Stimulated activated effector memory CD8-positive, alpha-beta T cell treated with anti-CD3 and anti-CD28 coated beads, Interleukin-12 subunit alpha, Interleukin-12 subunit beta, amount 100 ng/mL, for 72 hours (primary cell): ENCODE measurements around the gene EIF1B.

ENCODE experiments used
- ATAC-seq: fragments of 150-1000 bp; cut with Tn5 transposase; 2 replicates; pipeline ENCODE4 v1.10.0; 2021
- DNase-seq, 2 donors: peaks; one replicate each; pipeline ENCODE4 v3.0.0; 2021 to 2022; ENCODE audit warnings: low spot score in 2 of 2
- H3K27ac Mint-ChIP-seq: one replicate; pipeline ENCODE4 v1.8.0; 2022; ENCODE audit warnings: mild to moderate bottlenecking, mixed read lengths
- H3K36me3 Mint-ChIP-seq: one replicate; pipeline ENCODE4 v1.8.0; 2022; ENCODE audit warnings: mild to moderate bottlenecking, mixed read lengths
- H3K4me1 Mint-ChIP-seq: one replicate; pipeline ENCODE4 v1.8.0; 2022; ENCODE audit warnings: mixed read lengths
- H3K4me3 Mint-ChIP-seq: one replicate; pipeline ENCODE4 v1.8.0; 2022; ENCODE audit warnings: mild to moderate bottlenecking, mixed read lengths
- H3K9me3 Mint-ChIP-seq: one replicate; pipeline ENCODE4 v1.8.0; 2022; ENCODE audit warnings: mixed read lengths

The EIF1B gene

DNA sequence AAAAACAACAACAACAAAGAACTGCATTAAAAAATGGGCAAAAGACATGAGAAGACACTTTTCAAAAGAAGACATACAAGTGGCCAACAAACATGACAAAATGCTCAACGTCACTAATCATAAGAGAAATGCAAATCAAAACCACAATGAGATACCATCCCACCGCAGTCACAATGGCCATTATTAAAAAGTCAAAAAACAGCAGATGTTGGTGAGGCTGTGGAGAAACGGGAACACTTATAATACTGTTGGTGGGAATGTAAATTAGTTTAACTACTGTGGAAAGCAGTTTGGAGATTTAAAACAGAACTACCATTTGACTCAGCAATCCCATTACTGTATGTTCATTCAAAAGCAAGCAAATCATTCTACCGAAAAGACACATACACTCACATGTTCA lies 15.1 kb downstream of the EIF1B start:
- Mint-ChIP-seq H3K4me1 (no peaks in the 10 kb centered on the region), H3K27ac (no peak overlapping the region), H3K36me3 (no peaks in the 10 kb centered on the region), H3K4me3 (no peak overlapping the region), H3K9me3 (no peaks in the 10 kb centered on the region)
- ATAC-seq (no peak), DNase-seq (no peak)

DNA sequence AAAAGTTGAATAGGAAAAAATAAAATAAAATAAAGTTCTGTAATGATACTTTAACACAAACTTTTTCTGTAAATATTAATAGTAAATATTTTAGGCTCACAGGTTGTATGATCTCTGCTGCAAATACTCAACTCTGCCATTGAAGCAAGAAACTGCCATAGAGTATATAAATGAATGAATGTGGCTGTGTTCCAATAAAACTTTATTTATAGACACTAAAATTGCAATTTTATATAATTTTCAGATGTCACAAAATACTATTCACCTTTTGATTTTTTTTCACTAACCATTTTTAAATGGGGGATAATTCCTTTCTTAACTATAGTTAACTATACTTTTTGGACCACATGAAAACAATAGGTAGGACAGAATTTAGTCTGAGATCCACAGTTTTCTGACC lies 16.0 kb downstream of the EIF1B start:
- DNase-seq: no peak
- Mint-ChIP-seq H3K9me3 (no peaks in the 10 kb centered on the region), H3K27ac (no peak overlapping the region), H3K4me3 (no peak overlapping the region), H3K36me3 (no peaks in the 10 kb centered on the region), H3K4me1 (no peaks in the 10 kb centered on the region)
- ATAC-seq: no peak

DNA sequence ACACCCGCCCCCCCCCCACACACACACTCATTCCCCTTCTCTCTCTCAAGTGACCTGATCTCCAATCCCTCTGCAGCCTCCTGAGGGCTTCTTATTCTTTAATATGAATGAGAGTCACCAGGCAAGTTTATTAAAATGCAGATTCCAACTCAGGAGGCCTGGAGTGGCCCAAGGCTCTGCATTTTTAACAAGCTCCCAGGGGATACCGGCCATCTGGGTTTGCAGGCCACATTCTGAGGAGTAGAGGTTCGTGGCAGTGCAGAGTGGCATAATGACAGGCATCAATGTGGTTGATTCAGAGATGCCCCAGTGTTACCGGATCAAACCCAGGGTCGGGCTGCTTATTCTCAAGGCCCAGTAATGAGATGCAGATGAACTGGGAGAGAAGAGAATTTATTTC lies 18.9 kb downstream of the EIF1B start:
- DNase-seq: no peak
- H3K27ac Mint-ChIP-seq: no peak overlapping the region
- H3K4me3 Mint-ChIP-seq: no peak overlapping the region
- H3K4me1 Mint-ChIP-seq: no peaks in the 10 kb centered on the region
- H3K36me3 Mint-ChIP-seq: no peaks in the 10 kb centered on the region
- no peaks in the 10 kb centered on the region for H3K9me3 Mint-ChIP-seq
- no peak for ATAC-seq

DNA sequence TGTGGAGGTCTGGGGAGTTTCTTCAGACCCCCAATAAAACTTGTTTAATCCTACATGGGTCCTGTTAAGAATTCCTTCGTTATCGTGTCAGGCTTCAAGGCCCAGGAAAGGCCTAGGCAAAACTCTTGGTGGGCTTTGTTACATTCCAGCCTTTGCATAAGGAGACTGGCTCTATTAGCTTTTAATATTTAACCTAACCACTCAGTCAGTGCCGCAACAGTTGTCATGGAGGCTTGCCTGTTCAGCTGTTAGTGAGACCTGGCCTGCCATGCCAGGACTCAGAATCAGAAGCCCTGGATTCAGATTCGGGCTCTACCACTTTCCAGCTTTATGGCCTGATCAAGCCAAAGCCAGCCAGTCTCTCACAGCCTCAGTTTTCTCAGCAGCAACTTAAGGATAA lies 19.6 kb downstream of the EIF1B start:
- Mint-ChIP-seq H3K4me1 (no peaks in the 10 kb centered on the region), H3K4me3 (no peak overlapping the region), H3K36me3 (no peaks in the 10 kb centered on the region), H3K27ac (no peak overlapping the region), H3K9me3 (no peaks in the 10 kb centered on the region)
- no peak for DNase-seq
- no peak for ATAC-seq

DNA sequence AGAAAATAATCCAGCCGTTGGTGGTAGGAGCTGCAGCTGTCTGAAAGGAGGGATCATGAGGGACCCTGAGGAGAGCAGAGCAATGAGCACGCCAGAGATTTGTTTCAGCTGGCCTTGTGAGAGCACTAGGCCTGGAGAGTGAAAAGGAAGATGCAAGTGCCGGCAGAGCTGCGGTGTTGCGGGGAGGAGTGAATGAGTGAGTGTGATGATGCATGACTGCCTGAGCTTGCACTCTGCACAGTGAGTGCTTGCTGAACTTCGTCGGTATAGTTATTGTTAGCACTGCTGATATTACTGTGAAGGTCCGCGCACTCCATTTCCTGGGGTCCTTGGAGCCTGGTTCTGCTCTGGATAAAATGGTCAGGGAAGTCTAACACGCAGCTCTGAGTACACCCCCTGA lies 23.2 kb downstream of the EIF1B start:
- Mint-ChIP-seq H3K4me3 (no peak overlapping the region), H3K4me1 (peaks cover 15% of the 10 kb centered on the region), H3K27ac (no peak overlapping the region), H3K36me3 (no peaks in the 10 kb centered on the region), H3K9me3 (no peaks in the 10 kb centered on the region)
- ATAC-seq (no peak), DNase-seq (no peak)

DNA sequence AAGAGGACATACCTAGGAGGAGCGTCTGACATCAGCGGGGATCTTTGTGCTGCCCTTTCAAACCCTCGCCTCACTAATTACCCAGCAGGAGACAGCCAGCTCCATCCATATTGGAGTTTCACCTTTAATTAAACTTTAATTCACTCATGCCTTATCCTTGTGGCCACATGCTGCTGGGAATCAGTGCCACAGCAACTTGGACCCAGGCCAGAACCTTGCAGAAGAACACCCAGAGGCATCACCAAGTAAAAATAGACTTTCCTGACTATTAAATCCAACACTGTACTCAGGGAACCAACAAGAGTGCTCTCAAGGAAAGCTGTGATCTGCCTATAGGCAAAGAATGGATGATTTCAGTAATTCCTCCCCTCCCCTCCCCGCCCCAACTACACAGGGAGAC lies 23.9 kb downstream of the EIF1B start:
- Mint-ChIP-seq H3K36me3 (no peaks in the 10 kb centered on the region), H3K9me3 (no peaks in the 10 kb centered on the region), H3K27ac (no peak overlapping the region), H3K4me3 (no peak overlapping the region), H3K4me1 (peaks cover 20% of the 10 kb centered on the region)
- ATAC-seq: no peak
- DNase-seq: no peak

DNA sequence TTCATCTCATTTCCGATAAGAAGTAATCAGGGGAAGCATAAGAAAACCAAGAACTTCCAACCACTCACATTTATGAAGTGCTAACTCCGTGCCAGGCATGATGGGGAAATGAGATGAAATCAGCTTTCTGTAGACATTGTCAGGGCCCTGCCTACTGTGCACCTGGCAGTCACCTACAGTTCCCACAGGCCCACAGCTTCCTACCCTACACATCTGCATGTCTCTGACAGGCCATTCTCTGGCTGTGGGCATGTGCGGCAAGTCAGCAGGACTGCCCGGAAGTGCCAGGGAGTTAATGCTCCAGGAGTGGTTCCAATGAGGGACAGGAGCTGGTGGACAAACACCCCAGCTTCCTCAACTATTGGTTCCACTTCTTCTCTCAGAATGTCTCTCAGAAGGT lies 24.3 kb downstream of the EIF1B start:
- DNase-seq (no peak), ATAC-seq (no peak)
- H3K27ac Mint-ChIP-seq: no peak overlapping the region
- H3K9me3 Mint-ChIP-seq: no peaks in the 10 kb centered on the region
- peaks cover 20% of the 10 kb centered on the region for H3K4me1 Mint-ChIP-seq
- H3K36me3 Mint-ChIP-seq: no peaks in the 10 kb centered on the region
- H3K4me3 Mint-ChIP-seq: no peak overlapping the region

DNA sequence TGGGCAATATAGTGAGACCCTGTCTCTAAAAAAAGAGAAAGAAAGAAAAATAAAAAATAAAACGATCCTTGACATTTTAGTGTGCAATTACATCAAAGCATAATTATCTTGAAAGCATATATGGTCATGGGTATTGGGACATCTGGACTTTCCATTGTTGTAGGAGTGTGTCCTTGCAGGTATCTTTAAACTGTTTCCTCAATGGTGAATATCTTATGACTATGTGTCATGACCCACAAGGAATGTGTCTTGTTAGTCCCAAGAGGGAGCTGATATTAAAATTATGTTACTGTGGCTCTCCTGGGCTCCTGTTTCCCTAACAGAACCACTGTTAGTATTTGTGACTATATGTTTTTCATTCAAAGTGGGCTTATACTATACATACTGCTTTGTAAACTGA lies 26.6 kb downstream of the EIF1B start:
- no peaks in the 10 kb centered on the region for H3K36me3 Mint-ChIP-seq
- no peak overlapping the region for H3K27ac Mint-ChIP-seq
- DNase-seq (no peak), ATAC-seq (no peak)
- H3K9me3 Mint-ChIP-seq: no peaks in the 10 kb centered on the region
- peaks cover 20% of the 10 kb centered on the region for H3K4me1 Mint-ChIP-seq
- H3K4me3 Mint-ChIP-seq: no peak overlapping the region

DNA sequence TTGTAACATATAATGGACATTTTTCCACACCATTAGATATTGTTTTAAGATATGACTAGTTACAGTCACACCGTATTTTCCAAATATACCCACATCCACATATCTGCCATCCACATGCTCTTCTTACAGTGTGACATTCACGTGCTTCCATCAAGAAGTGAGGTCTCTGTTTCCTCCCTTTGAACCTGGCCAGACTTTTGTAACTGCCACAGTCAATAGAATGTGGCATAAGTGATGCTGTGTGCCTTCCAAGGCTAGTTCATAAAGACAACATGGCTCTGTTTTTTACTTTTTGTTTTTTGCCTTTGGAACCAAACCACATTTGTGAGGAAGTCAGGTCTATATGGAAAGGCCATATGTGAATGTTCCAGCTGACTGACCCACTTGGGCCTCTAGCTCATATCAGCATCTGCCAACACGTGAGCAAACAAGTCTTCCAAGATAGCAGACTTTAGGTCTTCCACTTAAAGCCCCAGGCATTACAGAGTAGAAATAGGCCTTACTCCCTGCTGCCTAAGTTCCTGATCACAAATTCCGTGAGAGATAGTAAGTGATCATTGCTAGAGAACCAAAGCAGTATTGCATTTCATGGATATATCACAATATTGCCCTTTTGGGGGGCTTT lies 27.1 kb downstream of the EIF1B start:
- H3K4me3 Mint-ChIP-seq: peak overlapping the region; percentile 57
- ATAC-seq: no peak

DNA sequence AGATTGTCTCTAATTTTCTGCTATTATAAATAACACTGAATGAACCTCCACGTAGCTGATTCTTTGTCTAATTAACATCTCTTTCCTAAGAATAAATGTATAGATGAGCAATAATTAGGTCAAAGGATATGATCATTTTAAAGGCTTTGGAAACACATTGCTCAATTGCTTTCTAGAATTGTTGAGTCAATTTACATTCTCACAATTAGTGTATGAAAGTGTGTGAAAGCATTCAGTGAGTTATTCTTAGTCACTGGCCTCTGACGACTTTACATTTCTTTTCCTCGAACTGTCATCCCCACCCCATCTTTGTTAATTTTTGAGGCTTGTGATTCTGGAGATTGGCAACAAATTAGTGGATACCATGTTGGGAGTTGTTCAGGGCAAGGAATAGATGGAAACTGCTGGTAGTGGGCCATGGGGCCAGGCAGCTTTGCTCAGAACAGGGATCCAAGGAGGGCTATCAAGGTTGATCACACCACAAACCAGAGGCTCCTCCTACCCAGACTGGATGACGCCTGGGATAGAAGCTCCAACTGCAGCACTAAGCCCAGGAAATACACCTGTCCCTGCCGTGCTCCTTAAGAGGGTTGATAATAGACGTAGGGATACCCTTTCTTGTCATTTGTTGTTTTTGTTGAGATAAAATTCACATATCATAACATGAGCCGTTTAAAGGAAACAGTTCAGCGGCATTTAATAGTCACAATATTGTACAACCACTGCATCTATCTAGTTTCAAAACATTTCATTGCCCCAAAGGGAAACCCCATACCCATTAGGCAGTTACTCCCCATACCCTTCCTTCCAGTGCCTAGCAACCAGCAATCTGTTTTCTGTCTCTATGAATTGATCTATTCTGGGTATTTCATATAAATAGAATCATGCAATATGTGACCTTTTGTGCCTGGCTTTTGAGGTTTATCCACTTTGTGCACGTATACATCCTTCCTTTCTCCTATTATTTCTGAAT lies 27.9 kb downstream of the EIF1B start:
- H3K36me3 Mint-ChIP-seq: no peaks in the 10 kb centered on the region
- H3K4me1 Mint-ChIP-seq: peaks cover 20% of the 10 kb centered on the region
- peak overlapping the region; percentile 93 for H3K27ac Mint-ChIP-seq
- ATAC-seq: peak; percentile 94
- H3K4me3 Mint-ChIP-seq: peak overlapping the region; percentile 57
- DNase-seq: peak; percentile 7 to 71
- H3K9me3 Mint-ChIP-seq: no peaks in the 10 kb centered on the region

More for the DNA sequence above, 27.1 kb downstream of the EIF1B start:
- DNase-seq: no peak
- peaks cover 20% of the 10 kb centered on the region for H3K4me1 Mint-ChIP-seq
- H3K36me3 Mint-ChIP-seq: no peaks in the 10 kb centered on the region
- peak overlapping the region; percentile 93 for H3K27ac Mint-ChIP-seq
- H3K9me3 Mint-ChIP-seq: no peaks in the 10 kb centered on the region

DNA sequence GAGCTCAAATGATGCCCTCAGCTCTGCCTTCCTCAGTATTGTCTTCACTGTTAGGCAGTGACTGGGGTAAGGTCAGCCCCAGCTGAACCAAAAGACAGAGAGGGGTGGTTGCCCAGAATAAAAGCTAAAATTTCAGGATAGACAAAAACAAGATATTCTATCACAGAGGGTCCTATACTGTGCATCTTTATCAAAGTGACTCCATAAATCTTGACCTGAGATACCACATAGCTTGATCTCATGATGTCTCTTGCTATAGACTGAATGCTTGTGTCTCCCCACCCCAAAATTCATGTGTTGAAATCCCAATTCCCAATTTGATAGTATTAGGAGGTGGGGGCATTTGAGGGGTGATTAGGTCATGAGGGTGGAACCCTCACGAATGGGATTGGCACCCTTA lies 30.4 kb downstream of the EIF1B start:
- Mint-ChIP-seq H3K4me3 (no peak overlapping the region), H3K9me3 (no peaks in the 10 kb centered on the region), H3K36me3 (no peaks in the 10 kb centered on the region), H3K4me1 (peaks cover 20% of the 10 kb centered on the region), H3K27ac (no peak overlapping the region)
- no peak for DNase-seq
- ATAC-seq: no peak

DNA sequence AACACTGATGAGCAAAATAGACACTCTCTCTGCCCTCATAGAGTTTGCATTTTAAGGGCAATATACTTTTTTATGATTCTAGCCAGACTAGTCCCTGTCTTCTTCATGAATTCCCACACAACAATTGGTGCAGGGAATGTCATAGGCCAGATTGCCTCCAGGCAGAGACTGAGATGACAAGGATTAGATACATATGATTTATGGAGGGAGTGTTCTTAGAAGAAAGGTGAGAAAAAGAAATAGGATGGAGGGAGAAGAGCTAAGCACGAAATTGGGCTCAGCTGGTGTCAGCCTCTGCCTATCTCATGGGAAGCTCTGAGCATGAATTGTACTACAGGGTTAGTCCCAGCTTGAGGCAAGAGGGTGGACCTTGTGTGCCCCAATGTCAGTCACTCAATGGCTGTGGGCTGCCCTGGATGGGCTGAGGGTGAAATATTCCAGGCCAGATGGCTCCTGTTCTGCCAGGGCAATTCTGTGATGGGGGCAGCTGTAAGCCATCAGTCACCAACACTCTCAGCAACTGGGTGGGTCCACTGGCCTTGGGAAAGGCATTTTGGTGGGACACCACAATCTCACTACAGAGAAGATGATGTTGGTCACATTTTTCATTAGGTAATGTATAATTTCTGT lies 31.1 kb downstream of the EIF1B start:
- H3K4me1 Mint-ChIP-seq: peaks cover 20% of the 10 kb centered on the region
- ATAC-seq (no peak), DNase-seq (no peak)
- no peaks in the 10 kb centered on the region for H3K9me3 Mint-ChIP-seq
- H3K36me3 Mint-ChIP-seq: no peaks in the 10 kb centered on the region
- H3K27ac Mint-ChIP-seq: no peak overlapping the region
- no peak overlapping the region for H3K4me3 Mint-ChIP-seq

DNA sequence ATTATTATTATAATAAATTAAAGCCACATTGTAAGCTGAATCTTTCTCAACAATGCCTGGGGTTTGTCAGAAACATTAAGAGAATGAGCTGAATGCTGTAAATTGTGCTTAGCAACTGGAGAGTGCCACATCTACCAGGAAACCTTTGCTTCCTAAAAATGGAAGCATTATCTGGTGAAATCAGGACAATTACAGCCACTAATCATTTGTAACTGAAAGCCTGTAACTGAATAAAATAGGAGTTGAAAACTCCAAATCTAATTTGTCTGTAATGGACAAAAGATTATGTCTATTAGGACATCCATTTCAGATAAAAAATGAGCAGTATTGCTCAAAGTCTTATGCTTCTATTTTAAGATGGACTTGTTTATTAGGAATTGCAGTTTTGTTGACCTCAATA lies 32.2 kb downstream of the EIF1B start:
- Mint-ChIP-seq H3K36me3 (no peaks in the 10 kb centered on the region), H3K4me1 (peaks cover 16% of the 10 kb centered on the region), H3K27ac (no peak overlapping the region), H3K4me3 (no peak overlapping the region), H3K9me3 (no peaks in the 10 kb centered on the region)
- DNase-seq (no peak), ATAC-seq (no peak)

DNA sequence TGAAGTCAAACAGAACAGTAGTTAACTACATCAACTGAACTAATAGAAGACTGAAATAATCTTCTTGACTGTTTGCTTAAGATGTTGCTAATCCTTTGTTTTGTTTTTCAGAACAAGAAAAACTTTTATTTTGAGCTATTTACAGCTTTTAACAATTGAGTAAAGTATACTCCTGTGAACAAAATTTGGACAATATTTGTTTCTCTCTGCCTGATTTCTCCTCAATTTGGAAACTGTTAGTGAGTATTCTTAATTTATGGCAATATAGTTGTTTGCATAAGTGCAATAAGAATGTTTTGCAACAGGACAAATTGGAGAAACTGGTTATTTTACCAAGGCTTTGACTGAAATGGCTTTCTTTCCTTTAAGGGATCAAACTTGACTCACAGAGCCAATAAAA lies 41.0 kb downstream of the EIF1B start:
- Mint-ChIP-seq H3K4me3 (no peak overlapping the region), H3K9me3 (no peaks in the 10 kb centered on the region)

DNA sequence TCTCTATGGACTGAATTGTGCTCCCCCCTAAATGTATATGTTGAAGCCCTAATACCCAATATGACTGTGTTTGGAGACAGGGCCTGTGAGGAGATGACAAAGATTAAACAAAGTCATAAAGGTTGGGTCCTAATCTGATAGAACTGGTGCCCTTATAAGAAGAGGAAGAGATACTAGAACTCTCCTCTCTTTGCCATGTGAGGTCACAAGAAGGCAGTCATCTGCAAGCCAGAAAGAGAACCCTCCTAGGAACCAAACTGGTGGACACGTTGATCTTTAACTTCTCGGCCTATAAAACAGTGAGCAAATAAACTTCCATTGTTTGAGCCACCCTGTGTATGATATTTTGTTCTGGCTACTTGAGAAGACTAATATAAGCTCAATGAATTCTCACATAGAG lies 45.9 kb downstream of the EIF1B start:
- DNase-seq (no peak), ATAC-seq (no peak)
- no peaks in the 10 kb centered on the region for H3K36me3 Mint-ChIP-seq
- no peaks in the 10 kb centered on the region for H3K9me3 Mint-ChIP-seq
- H3K27ac Mint-ChIP-seq: no peak overlapping the region
- no peaks in the 10 kb centered on the region for H3K4me1 Mint-ChIP-seq
- H3K4me3 Mint-ChIP-seq: no peak overlapping the region

More for the DNA sequence above, 41.0 kb downstream of the EIF1B start:
- ATAC-seq (no peak), DNase-seq (no peak)
- Mint-ChIP-seq H3K36me3 (no peaks in the 10 kb centered on the region), H3K4me1 (no peaks in the 10 kb centered on the region), H3K27ac (no peak overlapping the region)

DNA sequence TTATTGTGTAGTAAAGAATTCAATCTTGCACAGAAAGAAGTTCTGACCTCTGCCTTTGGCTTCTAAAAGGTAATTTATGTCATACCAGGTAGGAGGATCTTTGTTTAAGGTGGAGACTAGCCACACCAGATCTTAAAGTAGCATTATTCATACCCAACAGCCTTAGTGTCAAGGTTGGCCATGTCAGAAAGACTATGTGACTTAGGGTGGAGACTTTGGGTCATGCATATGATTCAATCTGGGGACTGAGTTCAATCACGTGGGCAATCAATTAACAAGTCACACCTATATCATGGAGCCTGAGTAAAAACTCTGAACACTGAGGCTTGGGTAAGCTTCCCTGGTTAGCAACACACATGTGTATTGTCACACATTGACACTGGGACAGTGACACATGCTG lies 48.9 kb downstream of the EIF1B start:
- no peaks in the 10 kb centered on the region for H3K9me3 Mint-ChIP-seq
- no peak for DNase-seq
- H3K4me3 Mint-ChIP-seq: no peak overlapping the region
- no peak overlapping the region for H3K27ac Mint-ChIP-seq
- no peaks in the 10 kb centered on the region for H3K4me1 Mint-ChIP-seq
- ATAC-seq: peak; percentile 47
- no peaks in the 10 kb centered on the region for H3K36me3 Mint-ChIP-seq
